ENCODE data around the gene FARSB.

FARSB gene

GRCh38 chr2:222572751-222573174 lies 83.1 kb downstream of the FARSB start:
- no peak for DNase-seq (ENCODE audit: extremely low spot score)
- POLR2A ChIA-PET = no interaction called here
- CTCF ChIA-PET = interaction anchor here (0.7 kb wide), 1 partner anchor 32 kb away, joined by 5 read pairs; no protein-coding TSS in a partner anchor
- no peak for TF ChIP-seq HDGF (IDR thresholded peaks at IDR 0.05; ENCODE audit: borderline replicate concordance)
- no peak for TF ChIP-seq LEF1 (IDR thresholded peaks at IDR 0.05; ENCODE audit: borderline replicate concordance)
- TF ChIP-seq ARNT (IDR thresholded peaks at IDR 0.05) = no peak
- no peak for TF ChIP-seq FOXK2 (IDR thresholded peaks at IDR 0.05)
- no peak for TF ChIP-seq L3MBTL2 (conservative IDR thresholded peaks at IDR 0.05)
- TF ChIP-seq SP1 (IDR thresholded peaks at IDR 0.05) = no peak
- TF ChIP-seq FOXM1 (IDR thresholded peaks at IDR 0.05; ENCODE audit: borderline replicate concordance) = no peak
- no peak for TF ChIP-seq CTBP1 (IDR thresholded peaks at IDR 0.05; ENCODE audit: borderline replicate concordance)
- TF ChIP-seq TARDBP (IDR thresholded peaks at IDR 0.05) = no peak

- TF ChIP-seq HDGF (IDR thresholded peaks at IDR 0.05; ENCODE audit: borderline replicate concordance) = no peak
- TF ChIP-seq PKNOX1 (IDR thresholded peaks at IDR 0.05) = no peak
- CTCF ChIA-PET = no interaction called here
- DNase-seq (ENCODE audit: extremely low spot score) = no peak
- POLR2A ChIA-PET = no interaction called here
These were observed 83.6 kb downstream of the FARSB start for GRCh38 chr2:222572264-222572721.

GRCh38 chr2:222569826-222570225 lies 86.1 kb downstream of the FARSB start:
- TF ChIP-seq ARNT (IDR thresholded peaks at IDR 0.05) (no peak), HDGF (IDR thresholded peaks at IDR 0.05; ENCODE audit: borderline replicate concordance) (no peak)
- CTCF ChIA-PET = no interaction called here
- DNase-seq (ENCODE audit: extremely low spot score) = no peak
- POLR2A ChIA-PET = no interaction called here

- ChIA-PET CTCF (no interaction called here), POLR2A (no interaction called here)
- TF ChIP-seq TARDBP (IDR thresholded peaks at IDR 0.05) (no peak), PKNOX1 (IDR thresholded peaks at IDR 0.05) (no peak), SP1 (IDR thresholded peaks at IDR 0.05) (no peak), HDGF (IDR thresholded peaks at IDR 0.05; ENCODE audit: borderline replicate concordance) (no peak), ELF4 (IDR thresholded peaks at IDR 0.05) (no peak), NFRKB (IDR thresholded peaks at IDR 0.05) (no peak), BHLHE40 (IDR thresholded peaks at IDR 0.05; ENCODE audit: borderline replicate concordance) (no peak), ZNF384 (IDR thresholded peaks at IDR 0.05) (no peak), FOXA1 (IDR thresholded peaks at IDR 0.05) (no peak), L3MBTL2 (conservative IDR thresholded peaks at IDR 0.05) (no peak), LEF1 (IDR thresholded peaks at IDR 0.05; ENCODE audit: borderline replicate concordance) (no peak), CTBP1 (IDR thresholded peaks at IDR 0.05; ENCODE audit: borderline replicate concordance) (no peak), ARNT (IDR thresholded peaks at IDR 0.05) (no peak), FOXM1 (IDR thresholded peaks at IDR 0.05; ENCODE audit: borderline replicate concordance) (no peak), FOXK2 (IDR thresholded peaks at IDR 0.05) (no peak), SUZ12 (IDR thresholded peaks at IDR 0.05) (no peak)
These were observed 87.0 kb downstream of the FARSB start for GRCh38 chr2:222568865-222569264.

GRCh38 chr2:222566229-222566628 lies 89.7 kb downstream of the FARSB start:
- DNase-seq (ENCODE audit: extremely low spot score) = no peak
- no peak for TF ChIP-seq ARNT (IDR thresholded peaks at IDR 0.05)
- no peak for TF ChIP-seq LEF1 (IDR thresholded peaks at IDR 0.05; ENCODE audit: borderline replicate concordance)
- TF ChIP-seq HDGF (IDR thresholded peaks at IDR 0.05; ENCODE audit: borderline replicate concordance) = no peak
- no peak for TF ChIP-seq ELF4 (IDR thresholded peaks at IDR 0.05)
- no peak for TF ChIP-seq SUZ12 (IDR thresholded peaks at IDR 0.05)
- TF ChIP-seq NFRKB (IDR thresholded peaks at IDR 0.05) = no peak
- TF ChIP-seq FOXM1 (IDR thresholded peaks at IDR 0.05; ENCODE audit: borderline replicate concordance) = no peak
- no peak for TF ChIP-seq FOXK2 (IDR thresholded peaks at IDR 0.05)
- TF ChIP-seq PKNOX1 (IDR thresholded peaks at IDR 0.05) = no peak
- no peak for TF ChIP-seq TARDBP (IDR thresholded peaks at IDR 0.05)
- no peak for TF ChIP-seq FOXA1 (IDR thresholded peaks at IDR 0.05)
- TF ChIP-seq L3MBTL2 (conservative IDR thresholded peaks at IDR 0.05) = no peak
- no peak for TF ChIP-seq ZNF384 (IDR thresholded peaks at IDR 0.05)
- TF ChIP-seq SP1 (IDR thresholded peaks at IDR 0.05) = no peak
- TF ChIP-seq BHLHE40 (IDR thresholded peaks at IDR 0.05; ENCODE audit: borderline replicate concordance) = no peak
- TF ChIP-seq CTBP1 (IDR thresholded peaks at IDR 0.05; ENCODE audit: borderline replicate concordance) = no peak
- POLR2A ChIA-PET = interaction anchor here (1.2 kb wide), 1 partner anchor 267 kb away, joined by 4 read pairs; the partner anchor contains the start of gene PAX3
- CTCF ChIA-PET = no interaction called here

More at GRCh38 chr2:222568865-222569264, 87.0 kb downstream of the FARSB start:
- DNase-seq (ENCODE audit: extremely low spot score) = no peak

- ChIA-PET CTCF (interaction anchor here (0.7 to 2.0 kb wide), 2 partner anchors 246 to 252 kb away, joined by 3 to 5 read pairs; no protein-coding TSS in a partner anchor), POLR2A (no interaction called here)
- TF ChIP-seq BHLHE40 (IDR thresholded peaks at IDR 0.05; ENCODE audit: borderline replicate concordance) = no peak
- TF ChIP-seq PKNOX1 (IDR thresholded peaks at IDR 0.05) = no peak
- no peak for TF ChIP-seq FOXA1 (IDR thresholded peaks at IDR 0.05)
- TF ChIP-seq ZNF384 (IDR thresholded peaks at IDR 0.05) = no peak
- TF ChIP-seq SP1 (IDR thresholded peaks at IDR 0.05) = no peak
- no peak for TF ChIP-seq SUZ12 (IDR thresholded peaks at IDR 0.05)
- no peak for TF ChIP-seq HDGF (IDR thresholded peaks at IDR 0.05; ENCODE audit: borderline replicate concordance)
- no peak for TF ChIP-seq FOXK2 (IDR thresholded peaks at IDR 0.05)
- no peak for TF ChIP-seq ARNT (IDR thresholded peaks at IDR 0.05)
- no peak for TF ChIP-seq ELF4 (IDR thresholded peaks at IDR 0.05)
- TF ChIP-seq NFRKB (IDR thresholded peaks at IDR 0.05) = no peak
- TF ChIP-seq L3MBTL2 (conservative IDR thresholded peaks at IDR 0.05) = no peak
- no peak for TF ChIP-seq TARDBP (IDR thresholded peaks at IDR 0.05)
- TF ChIP-seq FOXM1 (IDR thresholded peaks at IDR 0.05; ENCODE audit: borderline replicate concordance) = no peak
- TF ChIP-seq LEF1 (IDR thresholded peaks at IDR 0.05; ENCODE audit: borderline replicate concordance) = no peak
- TF ChIP-seq CTBP1 (IDR thresholded peaks at IDR 0.05; ENCODE audit: borderline replicate concordance) = no peak
- no peak for DNase-seq (ENCODE audit: extremely low spot score)
These were observed 92.0 kb downstream of the FARSB start for GRCh38 chr2:222563936-222564335.
